LHCN-M2 (cell line): ENCODE data around the gene TSC22D2. TPM values are rescaled to one million over a fixed set of nuclear protein-coding genes. Genes with fewer than 3 reads are reported as not detected.
A peak's percentile ranks its signal among the peaks of the same experiment; 100 is the strongest.
"Not testable (repeated sequence)": the region's sequence is repeated elsewhere in the genome, so short reads cannot be mapped to it uniquely, and the experiment has no call there.

Experiments used
- DNase-seq: peaks from one replicate; pipeline ENCODE4 v3.0.0-alpha.2; 2012; ENCODE audit warnings: low read depth
- total RNA-seq: library from RNA; depleted of rRNA; stranded (reverse); fragments of >200 nt; gene quantifications from 2 replicates; pipeline ENCODE4 v1.2.3, GENCODE V29; 2014

The TSC22D2 gene
- total RNA-seq, 1 experiment from 2014 or later = 8.6 TPM

GRCh38 chr3:150447631-150448465 lies 39.8 kb downstream of the TSC22D2 start:
- DNase-seq = no peak

GRCh38 chr3:150449169-150449721 lies 41.1 kb downstream of the TSC22D2 start:
- peak; percentile 74 for DNase-seq

- no peak for DNase-seq
Observed at GRCh38 chr3:150450916-150451315, 42.8 kb downstream of the TSC22D2 start.

GRCh38 chr3:150451329-150452048 lies 43.4 kb downstream of the TSC22D2 start:
- no peak for DNase-seq

- DNase-seq = no peak
Observed at GRCh38 chr3:150453353-150453752, 45.3 kb downstream of the TSC22D2 start.

GRCh38 chr3:150454085-150454484 lies 46.0 kb downstream of the TSC22D2 start:
- no peak for DNase-seq

- DNase-seq = no peak
Observed at GRCh38 chr3:150454622-150455021, 46.5 kb downstream of the TSC22D2 start.

GRCh38 chr3:150455341-150455740 lies 47.2 kb downstream of the TSC22D2 start:
- DNase-seq = no peak

- DNase-seq = no peak
Observed at GRCh38 chr3:150458001-150458400, 49.9 kb downstream of the TSC22D2 start.

- no peak for DNase-seq
Observed at GRCh38 chr3:150460484-150460883, 52.4 kb downstream of the TSC22D2 start.

GRCh38 chr3:150461399-150461798 lies 53.3 kb downstream of the TSC22D2 start:
- no peak for DNase-seq

- DNase-seq = no peak
Observed at GRCh38 chr3:150462108-150462507, 54.0 kb downstream of the TSC22D2 start.

- no peak for DNase-seq
Observed at GRCh38 chr3:150464684-150465083, 56.6 kb downstream of the TSC22D2 start.

GRCh38 chr3:150467381-150467780 lies 59.3 kb downstream of the TSC22D2 start:
- no peak for DNase-seq

GRCh38 chr3:150469031-150469930 lies 61.2 kb downstream of the TSC22D2 start:
- DNase-seq = peak; percentile 87

- DNase-seq = no peak
Observed at GRCh38 chr3:150469931-150470740, 62.0 kb downstream of the TSC22D2 start.

- DNase-seq = no peak
Observed at GRCh38 chr3:150472421-150472820, 64.3 kb downstream of the TSC22D2 start.

GRCh38 chr3:150473161-150473560 lies 65.1 kb downstream of the TSC22D2 start:
- DNase-seq = not testable (repeated sequence)

GRCh38 chr3:150479370-150479769 lies 71.3 kb downstream of the TSC22D2 start:
- DNase-seq = no peak

GRCh38 chr3:150480877-150481276 lies 72.8 kb downstream of the TSC22D2 start:
- no peak for DNase-seq

- no peak for DNase-seq
Observed at GRCh38 chr3:150483226-150483625, 75.1 kb downstream of the TSC22D2 start.
